ENCODE measurements around the gene ARAF. TPM values are rescaled to one million over a fixed set of nuclear protein-coding genes. Genes with fewer than 3 reads are reported as not detected.

The ARAF gene
- total and polyA plus RNA-seq, 2 of the 8 experiments (the other 6 are each of a cell fraction or from before 2014, with no cell fraction given), result 39.0 to 45.2 TPM

DNA sequence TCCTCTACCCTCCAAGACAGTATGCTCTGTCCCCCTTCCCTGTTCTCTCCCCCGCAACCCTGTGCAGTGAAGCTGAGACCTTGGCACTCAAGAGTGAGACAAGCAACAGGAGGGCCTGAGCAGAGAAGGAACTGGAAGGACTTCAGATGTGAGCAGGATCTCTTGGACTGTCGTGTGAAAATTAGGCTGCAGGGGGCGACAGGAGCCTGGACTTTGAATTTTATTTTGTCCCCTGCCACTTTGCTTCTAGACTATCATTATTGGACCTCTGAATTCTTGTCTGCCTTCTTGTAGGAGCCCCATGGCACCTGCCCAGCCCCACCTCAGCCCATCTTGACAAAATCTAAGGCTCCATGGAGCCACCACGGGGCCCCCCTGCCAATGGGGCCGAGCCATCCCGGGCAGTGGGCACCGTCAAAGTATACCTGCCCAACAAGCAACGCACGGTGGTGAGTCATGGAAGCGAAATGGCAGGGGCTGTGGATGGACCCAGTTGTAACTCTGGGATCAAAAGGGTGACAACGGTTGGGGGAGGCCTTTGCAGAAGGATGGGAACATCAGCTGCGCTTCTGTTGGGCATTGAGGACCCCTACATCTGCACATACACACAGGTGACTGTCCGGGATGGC, 1.7 kb downstream of the ARAF start (continued):
- TF ChIP-seq, protein P1, sequence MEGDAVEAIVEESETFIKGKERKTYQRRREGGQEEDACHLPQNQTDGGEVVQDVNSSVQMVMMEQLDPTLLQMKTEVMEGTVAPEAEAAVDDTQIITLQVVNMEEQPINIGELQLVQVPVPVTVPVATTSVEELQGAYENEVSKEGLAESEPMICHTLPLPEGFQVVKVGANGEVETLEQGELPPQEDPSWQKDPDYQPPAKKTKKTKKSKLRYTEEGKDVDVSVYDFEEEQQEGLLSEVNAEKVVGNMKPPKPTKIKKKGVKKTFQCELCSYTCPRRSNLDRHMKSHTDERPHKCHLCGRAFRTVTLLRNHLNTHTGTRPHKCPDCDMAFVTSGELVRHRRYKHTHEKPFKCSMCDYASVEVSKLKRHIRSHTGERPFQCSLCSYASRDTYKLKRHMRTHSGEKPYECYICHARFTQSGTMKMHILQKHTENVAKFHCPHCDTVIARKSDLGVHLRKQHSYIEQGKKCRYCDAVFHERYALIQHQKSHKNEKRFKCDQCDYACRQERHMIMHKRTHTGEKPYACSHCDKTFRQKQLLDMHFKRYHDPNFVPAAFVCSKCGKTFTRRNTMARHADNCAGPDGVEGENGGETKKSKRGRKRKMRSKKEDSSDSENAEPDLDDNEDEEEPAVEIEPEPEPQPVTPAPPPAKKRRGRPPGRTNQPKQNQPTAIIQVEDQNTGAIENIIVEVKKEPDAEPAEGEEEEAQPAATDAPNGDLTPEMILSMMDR (IDR thresholded peaks at IDR 0.05; ENCODE audit: control extremely low read depth in 1 of 3, insufficient read depth in 1 of 3, low read depth in 1 of 3, low read length in 3 of 3), result peak in 2 of 3 experiments; percentile 46 to 53; a peak in 2 of 4 replicates
- TF ChIP-seq TCF12 (IDR thresholded peaks at IDR 0.05; ENCODE audit: low read depth, low read length) (no peak), POU5F1 (IDR thresholded peaks at IDR 0.05; ENCODE audit: low read depth, low read length) (no peak), NANOG (IDR thresholded peaks at IDR 0.05; ENCODE audit: insufficient read depth, low read depth, low read length, poor library complexity, severe bottlenecking) (no peak), SIN3A (conservative IDR thresholded peaks at IDR 0.05 in 1 of 2, IDR thresholded peaks at IDR 0.05 in 1 of 2; ENCODE audit: low read depth in 1 of 2, low read length in 2 of 2) (no peak)

All from H1 (cell line).